Left lung (tissue), 10 donors: ENCODE results near the gene PTTG1IP. TPM values are rescaled to one million over a fixed set of nuclear protein-coding genes. Genes with fewer than 3 reads are reported as not detected.

Experiments
- ATAC-seq: fragments of 200-7000 bp; cut with Tn5 transposase; one replicate; pipeline ENCODE4 v1.9.1; 2020; ENCODE audit warnings: moderate library complexity
- DNase-seq, 4 donors: peaks; one replicate each; pipeline ENCODE4 v3.0.0-alpha.2; 2013 to 2020
- H3K27ac ChIP-seq, 2 donors: fragments of 200-600 bp; sonication (generic) in 1 of 2; one replicate each; pipeline versions ENCODE4 v1.5.0 to v1.8.0; 2020 to 2021
- H3K27me3 ChIP-seq, 2 donors: fragments of 200-600 bp; sonication (generic) in 1 of 2; one replicate each; pipeline versions ENCODE4 v1.5.0 to v1.8.0; 2020 to 2021
- H3K36me3 ChIP-seq, 2 donors: fragments of 200-600 bp; sonication (generic) in 1 of 2; one replicate each; pipeline versions ENCODE4 v1.5.0 to v1.8.0; 2020 to 2021
- H3K4me1 ChIP-seq, 2 donors: fragments of 200-600 bp; one replicate each; pipeline ENCODE4 v1.8.0; 2021
- H3K4me3 ChIP-seq, 2 donors: fragments of 200-600 bp; sonication (generic) in 1 of 2; one replicate each; pipeline versions ENCODE4 v1.5.0 to v1.8.0; 2020 to 2021; ENCODE audit warnings: mild to moderate bottlenecking in 1 of 2
- H3K9me3 ChIP-seq, 2 donors: fragments of 200-600 bp; sonication (generic) in 1 of 2; one replicate each; pipeline versions ENCODE4 v1.5.0 to v1.8.0; 2020 to 2021
- CTCF ChIP-seq, 2 donors: fragments of 200-600 bp; sonication (generic) in 1 of 2; IDR thresholded peaks; one replicate each; pipeline versions ENCODE4 v1.5.0 to v1.8.0; 2021; ENCODE audit warnings: antibody characterized with exemption in 2 of 2
- intact Hi-C, 2 donors: fragments of 100-400 bp; cut with DNase I; formaldehyde crosslinking; loops; one replicate each; pipeline versions ENCODE4 v1.11.2 to v1.14.2; 2022
- polyA plus RNA-seq, 6 donors: library from polyadenylated mRNA; unstranded; fragments of 120-200 nt; gene quantifications; one replicate each; pipeline ENCODE4 v1.2.1, GENCODE V29; 2013; ENCODE audit not compliant: insufficient read length in 6 of 6
- total RNA-seq, 2 donors: library from RNA; stranded (reverse); fragmentation: NEBNext Ultra II Directional; extraction: Animal tissue kit (Norgen Biotek cat#: 25700); gene quantifications; one replicate each; pipeline ENCODE4 v1.2.1, GENCODE V29; 2021
- donor health status: DM: no; HTN: yes; CAD: no.
- donor health status: DM: no; HTN: no; CAD: no.

PTTG1IP gene
- total and polyA plus RNA-seq, 8 donors: 195 to 263 (median 217) TPM

GRCh38 chr21:44892095-44892494, 18.6 kb upstream of the PTTG1IP start:
- Histone ChIP-seq H3K27me3 (no peaks in the 10 kb centered on the region), H3K27ac (no peak overlapping the region), H3K36me3 (peaks cover 0 to 94% of the 10 kb centered on the region in 2 donors), H3K9me3 (no peaks in the 10 kb centered on the region), H3K4me3 (no peak overlapping the region), H3K4me1 (peaks cover 0 to 16% of the 10 kb centered on the region in 2 donors)
- ATAC-seq (no peak), DNase-seq (no peak)
- TF ChIP-seq CTCF (IDR thresholded peaks at IDR 0.05): no peak
- intact Hi-C loops: no loop called here

GRCh38 chr21:44891631-44892031, 18.1 kb upstream of the PTTG1IP start:
- Histone ChIP-seq H3K36me3 (peaks cover 0 to 94% of the 10 kb centered on the region in 2 donors), H3K4me1 (peaks cover 0 to 11% of the 10 kb centered on the region in 2 donors), H3K27ac (no peak overlapping the region), H3K4me3 (no peak overlapping the region), H3K27me3 (no peaks in the 10 kb centered on the region), H3K9me3 (no peaks in the 10 kb centered on the region)
- no peak for ATAC-seq
- peak in 1 of 4 donors; percentile 78 for DNase-seq
- TF ChIP-seq CTCF (IDR thresholded peaks at IDR 0.05): no peak
- intact Hi-C loops: no loop called here

- H3K27me3 ChIP-seq: no peaks in the 10 kb centered on the region
- H3K4me3 ChIP-seq: no peak overlapping the region
- ATAC-seq (no peak), DNase-seq (peak in 1 of 4 donors; percentile 54)
- TF ChIP-seq CTCF (IDR thresholded peaks at IDR 0.05): no peak
- peaks cover 0 to 10% of the 10 kb centered on the region in 2 donors for H3K4me1 ChIP-seq
- no peaks in the 10 kb centered on the region for H3K9me3 ChIP-seq
- intact Hi-C loops: no loop called here
- H3K36me3 ChIP-seq: peaks cover 0 to 94% of the 10 kb centered on the region in 2 donors
- H3K27ac ChIP-seq: no peak overlapping the region
Measured at GRCh38 chr21:44890961-44891541, 17.6 kb upstream of the PTTG1IP start.

- Histone ChIP-seq H3K4me1 (peaks cover 0 to 10% of the 10 kb centered on the region in 2 donors), H3K9me3 (no peaks in the 10 kb centered on the region), H3K36me3 (peaks cover 0 to 94% of the 10 kb centered on the region in 2 donors), H3K4me3 (no peak overlapping the region), H3K27ac (no peak overlapping the region), H3K27me3 (no peaks in the 10 kb centered on the region)
- peak in 1 of 4 donors; percentile 69 for DNase-seq
- ATAC-seq: no peak
- no peak for TF ChIP-seq CTCF (IDR thresholded peaks at IDR 0.05)
- intact Hi-C loops: no loop called here
Measured at GRCh38 chr21:44890338-44890931, 16.9 kb upstream of the PTTG1IP start.

- Histone ChIP-seq H3K4me1 (peaks cover 0 to 10% of the 10 kb centered on the region in 2 donors), H3K36me3 (peaks cover 0 to 87% of the 10 kb centered on the region in 2 donors), H3K27ac (no peak overlapping the region), H3K4me3 (no peak overlapping the region), H3K27me3 (no peaks in the 10 kb centered on the region), H3K9me3 (no peaks in the 10 kb centered on the region)
- no peak for ATAC-seq
- intact Hi-C loops: no loop called here
- no peak for TF ChIP-seq CTCF (IDR thresholded peaks at IDR 0.05)
- DNase-seq: peak in 1 of 4 donors; percentile 75
Measured at GRCh38 chr21:44889625-44890337, 16.3 kb upstream of the PTTG1IP start.
